B cell (primary cell): ENCODE results near the gene SOX6.

Experiments
- EZH2 ChIP-seq: IDR thresholded peaks from 2 replicates; pipeline ENCODE4 v1.6.1; 2012; ENCODE audit warnings: borderline replicate concordance, low read depth, mild to moderate bottlenecking, moderate library complexity, low read length; ENCODE audit not compliant: insufficient read depth, poor library complexity, severe bottlenecking
- TF ChIP-seq, protein P1 (sequence below): fragments of 200-600 bp; IDR thresholded peaks from one replicate; pipeline ENCODE4 v1.8.0; 2022; ENCODE audit warnings: antibody characterized with exemption, mild to moderate bottlenecking

DNA sequence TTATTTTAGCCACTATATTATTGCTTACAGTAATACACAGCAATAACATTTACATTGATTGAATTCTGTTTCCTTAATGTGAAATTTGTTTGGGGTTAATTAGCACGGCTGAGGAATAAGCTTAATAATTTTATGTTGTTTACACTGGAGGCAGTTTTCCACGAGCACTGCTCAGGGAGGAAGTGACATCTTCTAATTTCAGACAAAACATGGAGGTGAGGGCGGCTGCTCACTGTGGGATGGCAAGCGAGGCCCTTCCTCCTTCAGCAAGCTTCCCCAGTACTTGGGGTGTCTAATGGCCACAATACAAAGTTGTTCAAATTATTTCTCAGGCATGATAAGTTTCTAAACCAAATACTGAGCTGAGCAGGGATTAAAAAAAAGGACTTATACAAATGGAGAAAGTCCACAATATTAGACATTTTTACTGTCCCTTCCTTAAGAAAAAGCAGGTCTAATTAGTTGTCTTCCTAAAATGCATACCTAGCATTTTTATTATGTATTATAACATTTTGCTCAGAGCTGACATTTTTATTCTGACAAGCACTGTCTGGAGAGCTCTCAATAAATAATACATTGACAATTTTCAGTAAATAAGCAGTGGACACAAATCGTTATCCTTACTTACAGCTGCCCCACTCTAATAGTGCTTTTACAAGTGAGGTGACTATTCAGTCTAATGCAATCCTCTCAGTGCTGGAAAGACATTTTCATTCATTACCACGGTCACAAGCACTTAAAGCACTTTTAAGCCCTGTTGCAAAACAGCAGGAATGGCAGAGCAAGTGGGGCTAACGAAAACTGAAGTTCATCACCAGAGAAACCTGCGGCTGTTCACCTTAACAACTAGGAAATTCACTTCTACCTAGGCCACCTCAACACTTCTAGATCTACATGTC lies 56.2 kb downstream of the SOX6 start:
- TF ChIP-seq, protein P1, sequence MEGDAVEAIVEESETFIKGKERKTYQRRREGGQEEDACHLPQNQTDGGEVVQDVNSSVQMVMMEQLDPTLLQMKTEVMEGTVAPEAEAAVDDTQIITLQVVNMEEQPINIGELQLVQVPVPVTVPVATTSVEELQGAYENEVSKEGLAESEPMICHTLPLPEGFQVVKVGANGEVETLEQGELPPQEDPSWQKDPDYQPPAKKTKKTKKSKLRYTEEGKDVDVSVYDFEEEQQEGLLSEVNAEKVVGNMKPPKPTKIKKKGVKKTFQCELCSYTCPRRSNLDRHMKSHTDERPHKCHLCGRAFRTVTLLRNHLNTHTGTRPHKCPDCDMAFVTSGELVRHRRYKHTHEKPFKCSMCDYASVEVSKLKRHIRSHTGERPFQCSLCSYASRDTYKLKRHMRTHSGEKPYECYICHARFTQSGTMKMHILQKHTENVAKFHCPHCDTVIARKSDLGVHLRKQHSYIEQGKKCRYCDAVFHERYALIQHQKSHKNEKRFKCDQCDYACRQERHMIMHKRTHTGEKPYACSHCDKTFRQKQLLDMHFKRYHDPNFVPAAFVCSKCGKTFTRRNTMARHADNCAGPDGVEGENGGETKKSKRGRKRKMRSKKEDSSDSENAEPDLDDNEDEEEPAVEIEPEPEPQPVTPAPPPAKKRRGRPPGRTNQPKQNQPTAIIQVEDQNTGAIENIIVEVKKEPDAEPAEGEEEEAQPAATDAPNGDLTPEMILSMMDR: no peak
- no peak for TF ChIP-seq EZH2
